Astrocyte of the cerebellum (primary cell): Measurements from ENCODE around the gene KRTDAP.
A peak's percentile ranks its signal among the peaks of the same experiment; 100 is the strongest.
"Not testable (repeated sequence)": the region's sequence is repeated elsewhere in the genome, so short reads cannot be mapped to it uniquely, and the experiment has no call there.

Experiments
- DNase-seq: peaks from one replicate; pipeline ENCODE4 v3.0.0-alpha.2; 2011; ENCODE audit warnings: low read depth
- H3K4me3 ChIP-seq: 2 replicates; pipeline ENCODE4 v1.5.1; 2011; ENCODE audit warnings: mild to moderate bottlenecking, low read depth, low read length, moderate library complexity
- in situ Hi-C: cut with HindIII; loops from 2 replicates; pipeline ENCODE4 v1.10.0; 2017; ENCODE audit warnings: low sequenced_read_pairs
- TF ChIP-seq, protein P1 (sequence below): IDR thresholded peaks from 2 replicates; pipeline ENCODE4 v1.5.1; 2012; ENCODE audit warnings: low read length, low read depth, moderate library complexity, mild to moderate bottlenecking; ENCODE audit errors: missing control alignments

The KRTDAP gene

DNA sequence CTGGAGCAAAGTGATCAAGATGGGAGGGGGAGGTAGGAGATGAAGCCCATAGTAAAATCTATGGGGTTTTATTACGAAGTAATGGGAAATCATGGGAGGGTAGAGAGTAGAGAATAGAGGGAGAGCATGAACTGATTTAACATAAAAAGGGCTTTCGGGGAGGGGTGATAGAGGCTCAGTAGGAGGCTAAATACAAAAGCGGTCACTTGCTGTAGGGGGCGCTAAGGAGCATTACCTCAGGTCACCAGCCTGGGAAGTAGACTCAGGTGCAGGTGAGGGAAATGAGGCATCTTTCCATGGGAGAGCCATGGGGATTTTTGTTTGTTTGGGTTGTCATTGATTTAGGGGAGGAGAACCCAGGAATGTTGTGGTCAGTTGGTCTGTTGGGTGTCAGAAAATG lies 14.1 kb downstream of the KRTDAP start:
- in situ Hi-C loops: no loop called here
- DNase-seq: no peak
- no peak overlapping the region for H3K4me3 ChIP-seq
- TF ChIP-seq, protein P1, sequence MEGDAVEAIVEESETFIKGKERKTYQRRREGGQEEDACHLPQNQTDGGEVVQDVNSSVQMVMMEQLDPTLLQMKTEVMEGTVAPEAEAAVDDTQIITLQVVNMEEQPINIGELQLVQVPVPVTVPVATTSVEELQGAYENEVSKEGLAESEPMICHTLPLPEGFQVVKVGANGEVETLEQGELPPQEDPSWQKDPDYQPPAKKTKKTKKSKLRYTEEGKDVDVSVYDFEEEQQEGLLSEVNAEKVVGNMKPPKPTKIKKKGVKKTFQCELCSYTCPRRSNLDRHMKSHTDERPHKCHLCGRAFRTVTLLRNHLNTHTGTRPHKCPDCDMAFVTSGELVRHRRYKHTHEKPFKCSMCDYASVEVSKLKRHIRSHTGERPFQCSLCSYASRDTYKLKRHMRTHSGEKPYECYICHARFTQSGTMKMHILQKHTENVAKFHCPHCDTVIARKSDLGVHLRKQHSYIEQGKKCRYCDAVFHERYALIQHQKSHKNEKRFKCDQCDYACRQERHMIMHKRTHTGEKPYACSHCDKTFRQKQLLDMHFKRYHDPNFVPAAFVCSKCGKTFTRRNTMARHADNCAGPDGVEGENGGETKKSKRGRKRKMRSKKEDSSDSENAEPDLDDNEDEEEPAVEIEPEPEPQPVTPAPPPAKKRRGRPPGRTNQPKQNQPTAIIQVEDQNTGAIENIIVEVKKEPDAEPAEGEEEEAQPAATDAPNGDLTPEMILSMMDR: peak; percentile 2

DNA sequence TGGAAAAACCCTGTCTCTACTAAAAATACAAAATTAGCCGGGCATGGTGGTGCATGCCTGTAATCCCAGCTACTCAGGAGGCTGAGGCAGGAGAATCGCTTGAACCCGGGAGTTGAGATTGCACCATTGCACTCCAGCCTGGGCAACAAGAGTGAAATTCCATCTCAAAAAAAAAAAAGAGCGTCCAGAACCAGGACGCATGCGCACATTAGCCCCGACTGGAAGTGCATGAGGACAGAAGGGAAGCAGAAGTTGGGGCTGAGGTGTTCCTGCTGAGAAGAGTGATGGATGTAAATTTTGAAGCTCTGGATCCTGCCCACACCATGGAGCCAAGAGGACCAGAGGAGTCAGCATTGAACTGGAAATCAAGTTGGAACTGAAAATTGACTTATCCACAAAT lies 15.7 kb downstream of the KRTDAP start:
- in situ Hi-C loops, DNase-seq, H3K4me3 ChIP-seq: not testable (repeated sequence)

DNA sequence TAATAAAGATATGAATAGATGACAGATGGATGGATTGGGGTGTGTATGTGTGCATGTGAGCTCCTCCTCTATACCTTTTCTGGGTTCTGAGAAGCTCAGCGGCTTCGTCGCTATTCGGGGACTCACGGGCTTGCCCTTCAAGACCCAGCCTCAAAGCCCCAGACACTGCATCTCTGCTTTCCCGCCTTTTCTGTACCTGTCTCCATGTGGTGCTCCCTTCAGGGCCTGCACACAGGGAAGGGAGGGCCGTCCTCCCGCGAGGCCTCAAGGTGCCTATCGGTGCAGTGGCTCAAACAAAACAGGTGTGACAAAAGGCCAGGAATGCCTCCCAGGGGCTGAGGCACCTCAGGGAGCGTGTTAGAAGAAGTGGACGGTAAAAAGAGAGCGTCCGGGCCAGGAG lies 16.2 kb downstream of the KRTDAP start:
- DNase-seq: no peak
- in situ Hi-C loops: no loop called here

DNA sequence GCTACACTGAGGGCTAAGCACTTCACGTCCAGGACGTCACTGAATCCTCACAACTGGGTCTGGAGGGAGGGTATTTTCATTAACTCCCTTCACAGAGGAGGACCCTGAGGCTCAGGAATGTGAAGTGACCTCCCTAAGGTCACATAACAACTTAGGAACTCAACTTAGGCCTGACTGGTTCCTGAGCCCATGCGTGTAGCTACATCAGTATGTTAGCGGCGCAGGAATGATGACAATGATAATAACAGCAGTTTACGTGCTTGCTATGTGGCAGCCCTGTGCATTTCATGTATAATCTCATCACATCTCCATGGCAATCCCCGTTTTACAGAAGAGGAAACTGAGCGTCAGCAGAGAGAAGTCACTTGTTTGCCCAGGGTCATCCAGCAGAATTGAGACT lies 18.3 kb downstream of the KRTDAP start:
- in situ Hi-C loops: no loop called here
- DNase-seq: no peak
- TF ChIP-seq, protein P1: no peak
- H3K4me3 ChIP-seq: no peak overlapping the region

More for the DNA sequence above, 16.2 kb downstream of the KRTDAP start:
- H3K4me3 ChIP-seq: no peak overlapping the region
- TF ChIP-seq, protein P1: no peak

DNA sequence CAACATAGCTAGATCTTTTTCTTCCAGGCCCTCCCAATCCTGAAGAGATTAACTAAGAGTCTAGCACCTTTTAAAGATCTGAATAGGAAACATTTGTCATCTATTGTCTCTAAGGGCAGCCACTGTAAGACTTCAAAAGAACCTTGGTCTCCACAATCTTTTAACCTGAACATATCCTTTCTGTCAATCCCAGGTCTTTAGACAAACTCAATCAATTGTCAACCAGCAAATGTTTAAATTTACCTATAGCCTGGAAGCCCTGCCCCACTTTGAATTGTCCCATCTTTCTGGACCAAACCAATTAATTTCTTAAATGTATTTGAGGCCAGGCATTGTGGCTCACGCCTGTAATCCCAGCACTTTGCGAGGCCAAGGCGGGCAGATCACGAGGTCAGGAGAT lies 19.2 kb downstream of the KRTDAP start:
- in situ Hi-C loops, H3K4me3 ChIP-seq, DNase-seq: not testable (repeated sequence)

DNA sequence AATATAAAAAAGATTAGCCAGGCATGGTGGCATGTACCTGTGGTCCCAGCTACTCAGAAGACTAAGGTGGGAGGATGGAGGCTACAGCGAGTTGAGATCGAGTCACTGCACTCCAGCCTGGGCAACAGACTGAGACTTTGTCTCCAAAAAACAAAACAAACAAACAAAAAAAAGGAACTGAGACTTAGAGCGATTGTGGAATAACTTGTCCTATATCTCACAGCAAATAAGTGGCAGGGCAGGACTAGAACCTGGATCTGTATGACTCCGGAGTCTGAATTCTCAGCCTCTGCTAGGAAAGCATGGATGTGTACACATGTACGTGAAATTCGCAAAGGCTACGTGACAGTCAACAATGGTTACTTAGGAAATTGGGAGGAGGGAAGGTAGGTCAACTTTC lies 20.1 kb downstream of the KRTDAP start:
- in situ Hi-C loops: no loop called here
- DNase-seq: no peak
- TF ChIP-seq, protein P1: no peak
- H3K4me3 ChIP-seq: no peak overlapping the region

DNA sequence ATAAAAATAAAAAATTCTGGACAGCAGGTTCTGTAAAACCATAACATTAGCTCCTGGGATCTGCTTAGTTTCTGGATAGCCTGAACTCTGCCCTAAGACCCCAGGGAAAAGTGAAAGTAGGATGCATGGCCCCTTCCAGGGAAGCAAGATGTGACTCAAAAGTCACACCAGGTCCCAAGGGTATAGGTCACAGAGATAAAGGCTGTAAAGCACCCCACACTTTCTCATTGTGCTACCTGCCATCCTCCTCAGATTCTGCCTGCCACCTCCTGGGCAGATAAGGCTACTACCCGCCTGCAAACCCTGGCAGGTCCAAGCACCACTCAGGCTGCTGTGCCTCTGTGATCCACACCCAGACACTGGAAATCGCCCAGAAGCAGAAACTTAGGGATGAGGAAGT lies 21.6 kb downstream of the KRTDAP start:
- TF ChIP-seq, protein P1: peak; percentile 9
- no peak overlapping the region for H3K4me3 ChIP-seq
- DNase-seq: no peak
- in situ Hi-C loops: no loop called here

DNA sequence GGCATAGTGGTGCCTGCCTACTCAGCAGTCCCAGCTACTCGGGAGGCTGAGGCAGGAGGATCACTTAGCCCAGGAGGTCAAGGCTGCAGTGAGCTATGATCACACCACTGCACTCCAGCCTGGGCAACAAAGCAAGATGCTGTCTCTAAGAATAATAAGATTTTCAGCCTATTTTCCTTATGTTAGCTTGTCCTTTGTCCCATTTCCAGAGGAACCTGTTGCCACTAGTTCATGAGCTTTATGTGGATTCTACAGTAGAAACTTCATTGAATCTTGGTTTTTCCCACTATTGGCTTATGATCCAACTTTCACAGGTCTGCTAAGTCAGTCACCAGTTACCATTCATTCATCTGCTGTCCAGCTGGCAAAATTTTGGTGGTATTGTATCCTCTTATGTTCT lies 24.0 kb downstream of the KRTDAP start:
- TF ChIP-seq, protein P1: no peak
- no peak for DNase-seq

DNA sequence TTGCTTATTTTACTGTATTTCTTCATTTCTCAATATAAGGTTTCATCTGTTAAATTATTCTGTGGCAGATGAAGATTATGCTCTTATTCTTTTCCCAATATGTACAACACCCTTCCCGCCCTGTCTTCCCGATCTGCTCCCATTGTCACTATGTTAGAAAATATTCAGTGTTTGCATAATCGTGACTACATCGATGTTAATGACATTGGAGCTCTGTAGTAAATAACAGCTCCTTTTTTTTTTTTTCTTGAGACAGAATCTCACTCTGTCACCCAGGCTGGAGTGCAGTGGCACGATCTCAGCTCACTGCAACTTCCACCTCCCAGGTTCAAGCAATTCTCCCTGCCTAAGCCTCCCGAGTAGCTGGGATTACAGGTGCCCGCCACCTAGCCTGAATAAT lies 27.3 kb downstream of the KRTDAP start:
- H3K4me3 ChIP-seq, DNase-seq, in situ Hi-C loops: not testable (repeated sequence)

More for the DNA sequence above, 24.0 kb downstream of the KRTDAP start:
- no peak overlapping the region for H3K4me3 ChIP-seq
- in situ Hi-C loops: no loop called here
